Measurements from ENCODE around the gene LRP1-AS.

Gene LRP1-AS

GRCh38 chr12:57180321-57180989, 33.0 kb upstream of the LRP1-AS start:
- DNase-seq (ENCODE audit: low read depth in 3 of 3, low spot score in 1 of 3): no peak

DNA sequence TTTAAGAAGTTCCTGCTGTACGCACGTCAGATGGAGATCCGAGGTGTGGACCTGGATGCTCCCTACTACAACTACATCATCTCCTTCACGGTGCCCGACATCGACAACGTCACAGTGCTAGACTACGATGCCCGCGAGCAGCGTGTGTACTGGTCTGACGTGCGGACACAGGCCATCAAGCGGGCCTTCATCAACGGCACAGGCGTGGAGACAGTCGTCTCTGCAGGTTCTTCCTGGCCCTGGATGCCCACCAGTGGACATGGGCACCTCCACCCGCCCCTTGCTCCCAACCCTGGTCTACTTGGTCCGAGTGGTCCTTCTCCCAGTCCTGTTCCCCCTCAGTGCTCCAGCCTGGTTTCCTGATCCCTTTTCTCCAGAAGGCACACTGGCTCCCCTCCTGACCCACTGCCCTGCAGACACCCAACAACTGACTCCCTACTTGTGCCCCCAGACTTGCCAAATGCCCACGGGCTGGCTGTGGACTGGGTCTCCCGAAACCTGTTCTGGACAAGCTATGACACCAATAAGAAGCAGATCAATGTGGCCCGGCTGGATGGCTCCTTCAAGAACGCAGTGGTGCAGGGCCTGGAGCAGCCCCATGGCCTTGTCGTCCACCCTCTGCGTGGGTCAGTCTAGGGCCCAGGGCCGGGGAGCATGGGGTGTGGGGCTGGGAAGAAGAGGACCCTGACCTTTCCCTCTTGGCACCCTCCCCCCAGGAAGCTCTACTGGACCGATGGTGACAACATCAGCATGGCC, 32.1 kb upstream of the LRP1-AS start:
- no peak for DNase-seq (ENCODE audit: low read depth in 3 of 3, low spot score in 1 of 3)

DNA sequence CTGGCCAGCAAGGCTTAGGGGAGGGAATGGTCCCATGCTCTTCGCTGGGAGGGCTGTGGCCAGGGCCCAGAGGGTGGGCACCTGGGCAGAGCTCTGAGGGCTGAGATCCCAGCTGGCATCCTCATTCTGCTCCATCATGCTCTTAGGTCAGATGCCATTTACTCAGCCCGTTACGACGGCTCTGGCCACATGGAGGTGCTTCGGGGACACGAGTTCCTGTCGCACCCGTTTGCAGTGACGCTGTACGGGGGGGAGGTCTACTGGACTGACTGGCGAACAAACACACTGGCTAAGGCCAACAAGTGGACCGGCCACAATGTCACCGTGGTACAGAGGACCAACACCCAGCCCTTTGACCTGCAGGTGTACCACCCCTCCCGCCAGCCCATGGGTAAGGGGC, 30.8 kb upstream of the LRP1-AS start:
- DNase-seq (ENCODE audit: low read depth in 3 of 3, low spot score in 1 of 3): no peak

DNA sequence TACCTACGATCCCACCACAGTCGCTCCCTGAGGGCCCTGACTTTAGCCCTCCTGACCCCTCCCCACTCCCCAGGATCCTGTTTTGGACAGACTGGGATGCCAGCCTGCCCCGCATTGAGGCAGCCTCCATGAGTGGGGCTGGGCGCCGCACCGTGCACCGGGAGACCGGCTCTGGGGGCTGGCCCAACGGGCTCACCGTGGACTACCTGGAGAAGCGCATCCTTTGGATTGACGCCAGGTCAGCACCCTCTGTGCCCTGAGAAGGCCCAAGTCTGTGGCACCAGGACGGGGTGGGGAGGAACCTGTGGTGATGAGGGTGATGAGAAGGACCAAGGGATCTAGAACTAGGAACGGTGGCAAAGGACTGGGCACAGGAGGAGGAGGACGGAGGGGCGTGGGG, 29.9 kb upstream of the LRP1-AS start:
- no peak for DNase-seq (ENCODE audit: low read depth in 3 of 3, low spot score in 1 of 3)

DNA sequence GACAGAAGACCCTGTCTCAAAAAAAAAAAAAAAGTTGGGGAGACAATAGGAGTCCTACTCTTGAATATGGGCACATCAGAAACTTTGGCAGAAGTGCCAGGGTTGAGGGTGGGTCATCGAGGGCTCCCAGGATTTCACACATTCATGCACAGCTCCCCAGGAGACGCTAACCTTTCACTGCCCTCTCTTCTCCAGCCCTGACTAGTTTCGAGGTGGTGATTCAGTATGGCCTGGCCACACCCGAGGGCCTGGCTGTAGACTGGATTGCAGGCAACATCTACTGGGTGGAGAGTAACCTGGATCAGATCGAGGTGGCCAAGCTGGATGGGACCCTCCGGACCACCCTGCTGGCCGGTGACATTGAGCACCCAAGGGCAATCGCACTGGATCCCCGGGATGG, 29.4 kb upstream of the LRP1-AS start:
- DNase-seq (ENCODE audit: low read depth in 3 of 3, low spot score in 1 of 3): no peak

DNA sequence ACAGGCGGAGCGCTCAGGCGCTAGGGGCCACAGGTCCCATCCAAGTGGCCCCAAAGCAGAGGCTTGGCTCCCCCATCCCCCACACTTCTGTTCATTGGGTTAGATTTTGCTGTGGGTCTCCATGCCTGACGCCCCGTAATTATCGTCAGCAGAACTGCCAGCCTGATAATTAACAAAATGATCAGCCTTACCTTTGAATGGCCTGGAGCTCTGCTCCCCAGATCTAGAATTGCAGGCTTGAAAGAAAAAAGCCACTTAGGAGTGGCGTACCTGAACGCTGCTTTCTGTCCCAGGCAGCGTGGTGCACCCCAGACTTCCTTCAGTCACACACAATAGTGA, 28.7 kb upstream of the LRP1-AS start:
- no peak for DNase-seq (ENCODE audit: low read depth in 3 of 3, low spot score in 1 of 3)

DNA sequence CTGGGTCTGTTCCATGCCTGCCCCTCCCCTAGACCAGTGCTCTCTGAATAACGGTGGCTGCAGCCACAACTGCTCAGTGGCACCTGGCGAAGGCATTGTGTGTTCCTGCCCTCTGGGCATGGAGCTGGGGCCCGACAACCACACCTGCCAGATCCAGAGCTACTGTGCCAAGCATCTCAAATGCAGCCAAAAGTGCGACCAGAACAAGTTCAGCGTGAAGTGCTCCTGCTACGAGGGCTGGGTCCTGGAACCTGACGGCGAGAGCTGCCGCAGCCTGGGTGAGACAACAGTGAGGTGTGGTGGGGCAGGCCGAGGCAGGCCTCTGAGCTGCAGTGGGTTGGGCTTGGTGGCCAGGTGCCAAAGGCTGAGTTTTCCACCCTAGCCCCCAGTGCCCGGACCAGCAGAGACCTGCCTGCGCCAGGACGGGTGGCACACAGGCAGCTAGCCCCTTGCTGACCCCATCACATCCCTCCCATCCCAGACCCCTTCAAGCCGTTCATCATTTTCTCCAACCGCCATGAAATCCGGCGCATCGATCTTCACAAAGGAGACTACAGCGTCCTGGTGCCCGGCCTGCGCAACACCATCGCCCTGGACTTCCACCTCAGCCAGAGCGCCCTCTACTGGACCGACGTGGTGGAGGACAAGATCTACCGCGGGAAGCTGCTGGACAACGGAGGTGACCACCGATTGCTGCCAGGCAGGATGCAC, 28.2 kb upstream of the LRP1-AS start:
- DNase-seq (ENCODE audit: low read depth in 3 of 3, low spot score in 1 of 3): peak in 2 of 3 donors; percentile 7 to 26

GRCh38 chr12:57173683-57174082, 26.3 kb upstream of the LRP1-AS start:
- DNase-seq (ENCODE audit: low read depth in 3 of 3, low spot score in 1 of 3): no peak

DNA sequence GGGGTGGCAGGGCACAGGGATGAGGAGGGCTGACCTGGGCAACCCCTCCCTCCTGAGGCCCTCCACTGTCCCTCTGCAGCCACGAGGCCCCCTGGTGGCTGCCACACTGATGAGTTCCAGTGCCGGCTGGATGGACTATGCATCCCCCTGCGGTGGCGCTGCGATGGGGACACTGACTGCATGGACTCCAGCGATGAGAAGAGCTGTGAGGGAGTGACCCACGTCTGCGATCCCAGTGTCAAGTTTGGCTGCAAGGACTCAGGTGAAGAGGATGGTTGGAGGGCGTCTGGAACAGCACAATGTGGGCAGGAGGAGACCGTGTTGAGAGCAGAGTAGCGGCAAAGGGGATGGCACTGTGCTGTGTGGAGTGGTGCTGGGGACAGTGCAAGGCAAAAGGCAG, 25.7 kb upstream of the LRP1-AS start:
- DNase-seq (ENCODE audit: low read depth in 3 of 3, low spot score in 1 of 3): peak in 1 of 3 donors; percentile 31

- DNase-seq (ENCODE audit: low read depth in 3 of 3, low spot score in 1 of 3): no peak
Measured at GRCh38 chr12:57171668-57172067, 24.2 kb upstream of the LRP1-AS start.

GRCh38 chr12:57170927-57171326, 23.5 kb upstream of the LRP1-AS start:
- no peak for DNase-seq (ENCODE audit: low read depth in 3 of 3, low spot score in 1 of 3)

DNA sequence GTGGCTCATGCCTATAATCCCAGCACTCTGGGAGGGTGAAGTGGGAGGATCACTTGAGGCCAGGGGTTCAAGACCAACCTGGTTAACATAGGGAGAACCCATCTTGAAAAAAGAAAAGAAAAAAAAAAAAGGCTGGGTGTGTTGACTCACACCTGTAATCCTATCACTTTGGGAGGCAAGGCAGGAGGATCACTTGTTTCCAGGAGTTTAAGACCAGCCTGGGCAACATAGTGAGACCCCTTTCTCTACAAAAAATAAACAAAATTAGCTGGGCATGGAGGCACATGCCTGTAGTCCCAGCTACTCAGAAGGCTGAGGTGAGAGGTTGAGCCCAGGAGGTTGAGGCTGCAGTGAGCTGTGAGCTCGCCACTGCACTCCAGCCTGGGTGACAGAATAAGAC, 23.0 kb upstream of the LRP1-AS start:
- DNase-seq (ENCODE audit: low read depth in 3 of 3, low spot score in 1 of 3): no peak

GRCh38 chr12:57169969-57170368, 22.6 kb upstream of the LRP1-AS start:
- DNase-seq (ENCODE audit: low read depth in 3 of 3, low spot score in 1 of 3): no peak

DNA sequence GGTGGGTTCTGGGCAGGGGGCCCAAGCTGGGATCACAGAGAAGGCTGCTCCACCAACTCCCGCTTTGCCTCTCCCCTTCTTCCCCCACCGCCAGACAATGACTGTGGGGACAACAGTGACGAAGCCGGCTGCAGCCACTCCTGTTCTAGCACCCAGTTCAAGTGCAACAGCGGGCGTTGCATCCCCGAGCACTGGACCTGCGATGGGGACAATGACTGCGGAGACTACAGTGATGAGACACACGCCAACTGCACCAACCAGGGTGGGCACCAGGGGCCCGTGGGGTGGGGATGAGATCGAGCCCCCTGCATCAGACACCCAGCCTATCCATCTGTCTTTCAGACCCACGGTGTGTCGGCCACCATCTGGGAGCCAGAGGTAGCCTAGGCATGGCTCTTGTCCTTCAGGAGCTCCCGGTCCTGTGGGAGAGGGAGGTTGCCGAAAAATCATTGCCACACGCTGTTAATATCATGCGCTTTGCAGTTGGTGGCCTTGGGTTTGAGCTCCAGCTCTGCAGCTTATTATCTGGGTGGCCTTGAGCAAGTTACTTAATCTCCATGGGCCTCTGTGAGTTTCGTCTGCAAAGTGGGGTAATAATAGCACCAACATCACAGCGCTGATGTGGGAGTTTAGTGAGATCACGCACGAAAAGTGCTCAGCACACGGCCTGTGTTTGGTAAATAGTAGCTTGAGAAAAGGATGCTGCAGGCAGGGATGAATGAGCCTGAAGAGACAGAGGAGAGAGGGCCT, 21.8 kb upstream of the LRP1-AS start:
- no peak for DNase-seq (ENCODE audit: low read depth in 3 of 3, low spot score in 1 of 3)

GRCh38 chr12:57168058-57168457, 20.6 kb upstream of the LRP1-AS start:
- DNase-seq (ENCODE audit: low read depth in 3 of 3, low spot score in 1 of 3): no peak

DNA sequence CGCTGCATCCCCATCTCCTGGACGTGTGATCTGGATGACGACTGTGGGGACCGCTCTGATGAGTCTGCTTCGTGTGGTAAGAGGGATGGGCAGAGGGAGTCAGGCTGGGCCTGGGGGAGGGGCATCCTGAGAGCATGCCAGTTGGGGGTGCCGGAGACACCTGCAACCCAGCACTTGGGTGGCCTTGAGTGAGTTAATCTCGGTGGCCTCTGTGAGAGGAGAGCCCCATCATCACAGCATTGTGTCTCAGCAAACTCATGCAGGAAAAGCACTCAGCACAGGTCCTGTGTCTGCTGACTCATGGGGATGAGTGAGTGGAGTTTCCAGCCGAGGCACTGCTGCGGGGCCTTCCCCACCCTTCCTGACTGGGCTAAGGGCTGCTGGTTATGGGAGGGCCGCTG, 19.6 kb upstream of the LRP1-AS start:
- DNase-seq (ENCODE audit: low read depth in 3 of 3, low spot score in 1 of 3): peak in 1 of 3 donors; percentile 30

- DNase-seq (ENCODE audit: low read depth in 3 of 3, low spot score in 1 of 3): no peak
Measured at GRCh38 chr12:57165741-57166140, 18.3 kb upstream of the LRP1-AS start.

DNA sequence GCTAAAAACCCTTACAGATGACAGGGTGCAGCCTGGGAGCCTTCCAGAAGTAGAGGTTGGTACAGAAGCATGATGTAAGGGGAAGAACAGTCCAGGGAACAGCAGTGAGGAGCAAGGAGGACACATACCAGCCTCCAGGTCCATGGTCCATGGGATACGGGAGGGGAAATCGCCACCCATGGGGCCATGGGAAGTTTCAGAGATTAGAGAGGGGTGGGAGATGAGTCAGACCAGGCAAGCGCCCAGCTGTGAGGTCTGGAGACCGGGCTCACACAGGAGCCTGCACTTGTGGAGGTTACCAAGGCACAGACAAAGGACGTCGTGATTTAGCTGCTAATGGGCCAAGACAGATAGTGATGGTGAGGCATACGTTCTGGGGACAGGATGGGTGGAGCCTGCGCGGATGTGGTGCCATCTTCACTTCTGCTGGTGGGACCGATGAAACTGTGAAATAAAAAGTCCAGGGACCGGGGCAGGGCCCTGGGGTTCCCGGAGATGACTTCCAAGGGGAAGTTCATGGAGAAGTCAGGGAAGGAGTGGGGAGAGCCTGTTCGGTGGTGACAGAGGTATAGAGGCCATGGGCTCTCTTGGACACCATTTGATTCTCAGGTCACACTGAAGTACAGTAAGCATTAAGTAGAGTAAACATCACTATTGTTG, 17.7 kb upstream of the LRP1-AS start:
- no peak for DNase-seq (ENCODE audit: low read depth in 3 of 3, low spot score in 1 of 3)

DNA sequence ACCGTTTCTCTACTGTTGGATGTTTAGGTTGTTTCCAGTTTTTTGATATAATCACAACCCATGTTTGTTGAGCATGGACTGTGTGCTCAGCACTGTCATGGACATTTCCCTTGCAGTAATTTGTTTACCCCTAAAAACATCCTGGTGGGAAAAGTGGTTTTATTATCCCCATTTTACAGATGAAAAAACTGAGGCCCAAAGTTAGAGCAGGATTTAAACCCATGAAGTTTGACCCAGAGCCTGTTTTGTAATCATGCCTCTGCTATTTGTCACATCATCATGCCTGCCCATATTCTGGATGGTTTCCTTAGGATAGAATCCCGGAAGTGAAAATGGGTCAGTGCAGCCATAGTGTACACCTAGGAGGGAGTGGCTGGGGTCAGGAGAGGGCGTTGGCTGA, 17.0 kb upstream of the LRP1-AS start:
- DNase-seq (ENCODE audit: low read depth in 3 of 3, low spot score in 1 of 3): no peak

DNA sequence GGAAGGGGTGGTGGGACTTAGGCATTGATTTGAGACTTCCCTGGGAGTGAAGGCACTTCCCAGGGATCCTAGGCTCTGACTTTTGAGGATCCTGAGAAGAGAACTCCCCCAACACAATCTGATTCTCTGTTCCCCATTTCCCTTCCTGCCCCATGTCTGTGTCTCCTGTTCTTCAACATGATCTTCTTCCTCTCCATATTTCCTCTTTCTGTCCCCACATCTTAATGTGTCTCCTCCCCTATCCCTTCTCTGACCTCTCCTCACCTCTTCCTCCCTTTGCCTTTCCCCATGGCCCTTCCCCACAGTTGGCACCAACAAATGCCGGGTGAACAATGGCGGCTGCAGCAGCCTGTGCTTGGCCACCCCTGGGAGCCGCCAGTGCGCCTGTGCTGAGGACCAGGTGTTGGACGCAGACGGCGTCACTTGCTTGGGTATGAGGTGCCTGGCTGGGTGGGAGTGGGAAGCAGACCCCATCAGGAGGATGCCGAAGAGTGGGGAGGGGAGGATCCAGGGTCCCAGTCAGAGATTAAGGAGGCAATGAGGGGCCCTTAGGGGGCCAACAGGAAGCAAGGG, 15.2 kb upstream of the LRP1-AS start:
- no peak for DNase-seq (ENCODE audit: low read depth in 3 of 3, low spot score in 1 of 3)

DNA sequence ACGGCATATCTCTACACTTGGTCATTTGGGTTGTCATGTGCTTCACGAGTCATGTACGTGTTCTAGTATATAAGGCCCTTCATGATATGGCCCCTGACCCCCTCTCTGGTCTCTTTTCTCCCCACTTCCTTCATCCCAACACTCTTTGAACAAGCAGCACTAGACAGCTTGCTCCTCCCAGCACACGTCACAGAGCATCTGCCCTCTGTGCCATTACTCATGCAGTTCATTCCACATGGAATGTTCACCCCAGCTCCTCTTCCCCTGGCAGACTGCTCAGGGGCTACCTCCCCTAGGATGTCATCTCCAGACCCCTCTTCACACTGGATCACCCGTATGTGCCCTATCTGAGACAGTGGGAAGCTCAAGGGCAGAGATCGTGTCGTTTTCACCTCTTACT, 14.1 kb upstream of the LRP1-AS start:
- DNase-seq (ENCODE audit: low read depth in 3 of 3, low spot score in 1 of 3): no peak

Data from stimulated activated CD4-positive, alpha-beta T cell treated with anti-CD3 and anti-CD28 coated beads, TNF-alpha, amount 100 ng/mL, for 1 hour (primary cell).